Activated naive CD4-positive, alpha-beta T cell treated with anti-CD3 and anti-CD28 coated beads, Interleukin-2, amount 50 U/mL, for 24 hours (primary cell): ENCODE data around the gene MTMR2.

Source experiments
- H3K27ac Mint-ChIP-seq: one replicate; pipeline ENCODE4 v1.8.0; 2021; ENCODE audit warnings: mild to moderate bottlenecking, mixed read lengths
- H3K27me3 Mint-ChIP-seq: one replicate; pipeline ENCODE4 v1.8.0; 2021; ENCODE audit warnings: mixed read lengths
- H3K36me3 Mint-ChIP-seq: one replicate; pipeline ENCODE4 v1.8.0; 2021; ENCODE audit warnings: mixed read lengths
- H3K4me1 Mint-ChIP-seq: one replicate; pipeline ENCODE4 v1.8.0; 2021; ENCODE audit warnings: mixed read lengths
- H3K4me3 Mint-ChIP-seq: one replicate; pipeline ENCODE4 v1.8.0; 2021; ENCODE audit warnings: mild to moderate bottlenecking, mixed read lengths
- H3K9me3 Mint-ChIP-seq: one replicate; pipeline ENCODE4 v1.8.0; 2021; ENCODE audit warnings: mixed read lengths

MTMR2 gene

DNA sequence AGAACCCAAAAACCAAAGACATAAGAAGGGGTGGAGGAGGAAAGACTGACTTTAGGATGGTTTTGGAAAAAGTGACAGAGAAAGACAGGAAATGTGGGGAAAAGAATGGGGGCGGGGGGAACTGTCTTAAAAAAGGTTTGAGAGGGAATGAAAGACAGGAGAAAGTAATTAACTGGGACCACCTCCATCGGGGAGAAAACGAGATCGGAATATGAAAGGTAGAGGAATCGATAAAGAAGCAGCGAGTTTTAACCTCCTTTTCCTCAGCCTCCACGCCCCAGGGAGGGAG is 524 bp downstream of the MTMR2 start:
- Mint-ChIP-seq H3K27ac (peak overlapping the region; percentile 99), H3K36me3 (peaks cover 4% of the 10 kb centered on the region), H3K4me1 (peaks cover 45% of the 10 kb centered on the region), H3K9me3 (no peaks in the 10 kb centered on the region), H3K27me3 (no peaks in the 10 kb centered on the region), H3K4me3 (peak overlapping the region; percentile 98)

DNA sequence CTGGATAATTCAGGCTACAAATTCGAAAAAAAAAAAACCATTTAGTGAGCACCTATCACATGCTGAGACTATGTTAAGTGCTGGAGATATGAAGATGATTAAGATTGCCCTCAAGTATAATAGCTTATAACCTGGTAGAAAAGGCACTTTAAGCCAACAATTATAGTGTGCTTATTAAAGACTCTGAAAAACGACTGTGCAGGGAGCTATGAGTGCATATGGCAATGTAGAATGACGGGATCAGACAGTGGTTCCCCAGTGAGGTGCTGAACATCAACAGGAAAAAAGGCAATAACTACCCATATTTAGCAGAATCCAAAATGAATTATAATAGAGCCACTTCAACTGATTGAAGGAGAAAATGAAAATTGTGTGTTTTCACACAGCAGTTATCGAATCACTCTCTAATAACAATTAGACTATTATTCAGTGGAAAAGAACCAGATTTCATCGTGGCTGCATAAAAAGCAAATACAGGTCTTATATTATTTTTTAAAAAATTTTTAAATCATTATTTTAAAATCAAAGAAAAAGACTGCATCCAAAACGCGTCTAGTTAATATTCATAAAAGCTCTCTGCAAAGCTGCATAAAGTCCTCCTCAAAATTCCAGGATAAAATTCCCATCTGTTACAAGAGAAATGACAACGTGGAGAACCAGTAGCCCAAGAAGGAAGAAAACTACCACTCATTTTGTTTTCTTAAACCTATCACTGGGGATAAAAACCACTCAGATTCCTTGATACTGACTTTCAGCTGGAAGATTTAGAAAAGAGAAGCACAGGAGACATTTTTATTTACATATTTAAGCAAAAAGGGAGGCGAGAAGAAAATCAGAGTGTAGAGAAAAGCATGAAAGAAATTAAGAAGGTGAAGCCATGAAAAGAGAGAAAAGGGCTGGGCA is 1.1 kb downstream of the MTMR2 start:
- peak overlapping the region; percentile 99 for H3K27ac Mint-ChIP-seq
- no peaks in the 10 kb centered on the region for H3K9me3 Mint-ChIP-seq
- peaks cover 45% of the 10 kb centered on the region for H3K4me1 Mint-ChIP-seq
- H3K4me3 Mint-ChIP-seq: peak overlapping the region; percentile 98
- H3K36me3 Mint-ChIP-seq: peaks cover 4% of the 10 kb centered on the region
- no peaks in the 10 kb centered on the region for H3K27me3 Mint-ChIP-seq

DNA sequence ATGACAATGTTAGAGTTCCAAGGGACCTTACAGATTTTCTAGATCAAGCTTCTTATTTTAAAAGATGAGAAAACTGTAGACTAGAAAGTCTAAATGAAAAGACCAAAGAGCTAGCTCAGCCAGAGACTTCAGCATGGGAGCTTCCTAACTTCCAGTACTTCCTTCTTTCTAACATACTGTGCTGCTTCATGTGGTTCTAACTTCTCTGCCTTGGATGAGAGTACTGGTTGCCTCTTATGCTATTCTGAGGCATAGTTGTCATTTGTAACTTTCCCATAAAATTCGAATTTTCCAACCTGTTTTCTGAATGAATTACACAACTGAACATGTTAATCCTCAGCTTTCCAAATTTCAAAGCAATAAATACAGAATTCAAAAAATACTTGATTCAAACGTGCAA is 1.8 kb downstream of the MTMR2 start:
- Mint-ChIP-seq H3K9me3 (no peaks in the 10 kb centered on the region), H3K4me3 (peak overlapping the region; percentile 98), H3K27ac (peak overlapping the region; percentile 56), H3K27me3 (no peaks in the 10 kb centered on the region), H3K4me1 (peaks cover 50% of the 10 kb centered on the region), H3K36me3 (peaks cover 4% of the 10 kb centered on the region)

GRCh38 chr11:95920460-95921105 is 3.3 kb downstream of the MTMR2 start:
- Mint-ChIP-seq H3K4me1 (peaks cover 57% of the 10 kb centered on the region), H3K36me3 (peaks cover 4% of the 10 kb centered on the region), H3K9me3 (no peaks in the 10 kb centered on the region), H3K27ac (no peak overlapping the region), H3K27me3 (no peaks in the 10 kb centered on the region), H3K4me3 (peak overlapping the region; percentile 4)

- H3K9me3 Mint-ChIP-seq: no peaks in the 10 kb centered on the region
These were observed 4.4 kb downstream of the MTMR2 start for GRCh38 chr11:95919514-95919913.

DNA sequence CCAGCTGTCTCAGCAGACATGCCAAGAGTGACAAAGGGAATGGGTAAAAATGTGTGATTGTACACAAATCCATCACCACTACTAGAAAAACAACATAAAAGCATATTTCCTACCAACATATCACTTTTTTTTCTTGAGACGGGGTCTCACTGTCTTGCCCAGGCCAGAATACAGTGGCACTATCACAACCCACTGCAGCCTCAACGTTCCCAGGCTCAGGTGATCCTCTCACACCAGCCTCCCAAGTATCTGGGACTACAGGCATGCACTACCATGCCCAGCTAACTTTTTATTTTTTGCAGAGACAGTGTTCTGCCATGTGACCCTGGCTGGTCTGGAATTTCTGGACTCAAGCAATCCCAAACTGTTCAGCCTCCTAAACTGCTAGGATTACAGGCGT is 5.2 kb downstream of the MTMR2 start:
- H3K4me3 Mint-ChIP-seq: no peak overlapping the region
- H3K4me1 Mint-ChIP-seq: peaks cover 51% of the 10 kb centered on the region
- H3K9me3 Mint-ChIP-seq: no peaks in the 10 kb centered on the region
- H3K36me3 Mint-ChIP-seq: peaks cover 7% of the 10 kb centered on the region
- H3K27ac Mint-ChIP-seq: no peak overlapping the region
- H3K27me3 Mint-ChIP-seq: no peaks in the 10 kb centered on the region

More at GRCh38 chr11:95919514-95919913, 4.4 kb downstream of the MTMR2 start:
- Mint-ChIP-seq H3K27ac (no peak overlapping the region), H3K27me3 (no peaks in the 10 kb centered on the region), H3K4me1 (peaks cover 51% of the 10 kb centered on the region), H3K4me3 (no peak overlapping the region), H3K36me3 (peaks cover 4% of the 10 kb centered on the region)

DNA sequence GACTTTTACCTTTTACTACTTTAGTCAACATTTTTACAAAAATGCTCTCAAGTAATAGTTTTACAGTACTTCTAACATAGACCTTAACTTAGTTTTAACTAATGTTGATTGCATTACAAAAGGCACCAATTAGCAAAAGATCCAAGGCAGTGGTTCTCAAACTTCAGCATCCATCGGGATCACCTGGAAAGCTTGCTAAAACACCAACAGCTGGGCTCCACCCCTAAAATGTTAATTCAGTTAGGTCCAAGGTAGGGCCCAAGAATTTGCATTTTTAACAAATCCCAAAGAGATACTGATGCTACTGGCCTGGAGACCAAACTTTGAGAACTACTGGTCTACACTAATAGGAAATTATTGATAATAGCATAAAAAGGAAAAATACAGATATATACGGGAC is 5.9 kb downstream of the MTMR2 start:
- H3K9me3 Mint-ChIP-seq: no peaks in the 10 kb centered on the region
- no peak overlapping the region for H3K27ac Mint-ChIP-seq
- no peak overlapping the region for H3K4me3 Mint-ChIP-seq
- no peaks in the 10 kb centered on the region for H3K27me3 Mint-ChIP-seq
- H3K4me1 Mint-ChIP-seq: peaks cover 53% of the 10 kb centered on the region
- peaks cover 5% of the 10 kb centered on the region for H3K36me3 Mint-ChIP-seq

DNA sequence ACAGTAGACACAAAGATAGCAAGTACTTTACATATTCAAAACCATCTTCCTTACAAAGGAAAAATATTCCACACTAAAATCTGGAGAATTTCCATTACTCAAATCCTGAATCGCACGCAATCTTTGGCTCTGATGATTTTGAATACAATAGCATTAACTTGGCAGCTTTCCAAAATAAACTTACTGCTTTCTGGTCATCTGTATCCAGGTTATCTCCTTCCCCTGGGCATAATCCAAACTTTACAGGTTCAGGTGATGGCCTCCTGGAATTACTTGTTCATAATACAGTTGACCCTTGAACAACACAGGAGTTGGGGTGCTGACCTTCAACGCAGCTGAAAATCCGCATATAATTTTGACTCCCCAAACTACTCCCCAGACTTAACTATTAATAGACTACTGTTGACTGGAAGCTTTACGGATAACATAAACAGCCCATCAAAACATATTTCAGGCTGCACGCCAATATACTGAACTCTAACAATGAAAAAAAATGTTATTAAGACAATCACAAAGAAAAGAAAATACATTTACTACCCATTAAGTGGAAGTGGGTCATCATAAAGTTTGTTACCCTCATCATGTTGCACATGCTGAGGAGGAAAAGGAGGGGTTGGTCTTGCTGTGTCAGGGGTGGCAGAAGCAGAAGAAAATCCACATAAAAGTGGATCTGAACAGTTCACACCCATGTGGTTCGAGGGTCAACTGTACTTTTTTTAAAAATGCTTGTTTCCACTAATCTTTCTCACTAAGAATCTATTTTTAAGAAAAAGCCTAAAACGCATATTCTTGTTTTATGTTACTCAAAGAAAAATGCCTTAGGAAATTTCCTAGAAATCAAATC is 6.5 kb downstream of the MTMR2 start:
- Mint-ChIP-seq H3K27me3 (no peaks in the 10 kb centered on the region), H3K36me3 (peaks cover 5% of the 10 kb centered on the region), H3K27ac (no peak overlapping the region), H3K4me1 (peaks cover 50% of the 10 kb centered on the region), H3K9me3 (no peaks in the 10 kb centered on the region), H3K4me3 (no peak overlapping the region)

- Mint-ChIP-seq H3K9me3 (no peaks in the 10 kb centered on the region), H3K36me3 (peaks cover 9% of the 10 kb centered on the region), H3K27me3 (no peaks in the 10 kb centered on the region), H3K27ac (no peak overlapping the region), H3K4me3 (no peak overlapping the region), H3K4me1 (peaks cover 49% of the 10 kb centered on the region)
These were observed 7.9 kb downstream of the MTMR2 start for GRCh38 chr11:95916049-95916448.

- Mint-ChIP-seq H3K4me3 (no peak overlapping the region), H3K27me3 (no peaks in the 10 kb centered on the region), H3K27ac (no peak overlapping the region), H3K4me1 (peaks cover 45% of the 10 kb centered on the region), H3K36me3 (peaks cover 9% of the 10 kb centered on the region), H3K9me3 (no peaks in the 10 kb centered on the region)
These were observed 8.9 kb downstream of the MTMR2 start for GRCh38 chr11:95915051-95915450.

DNA sequence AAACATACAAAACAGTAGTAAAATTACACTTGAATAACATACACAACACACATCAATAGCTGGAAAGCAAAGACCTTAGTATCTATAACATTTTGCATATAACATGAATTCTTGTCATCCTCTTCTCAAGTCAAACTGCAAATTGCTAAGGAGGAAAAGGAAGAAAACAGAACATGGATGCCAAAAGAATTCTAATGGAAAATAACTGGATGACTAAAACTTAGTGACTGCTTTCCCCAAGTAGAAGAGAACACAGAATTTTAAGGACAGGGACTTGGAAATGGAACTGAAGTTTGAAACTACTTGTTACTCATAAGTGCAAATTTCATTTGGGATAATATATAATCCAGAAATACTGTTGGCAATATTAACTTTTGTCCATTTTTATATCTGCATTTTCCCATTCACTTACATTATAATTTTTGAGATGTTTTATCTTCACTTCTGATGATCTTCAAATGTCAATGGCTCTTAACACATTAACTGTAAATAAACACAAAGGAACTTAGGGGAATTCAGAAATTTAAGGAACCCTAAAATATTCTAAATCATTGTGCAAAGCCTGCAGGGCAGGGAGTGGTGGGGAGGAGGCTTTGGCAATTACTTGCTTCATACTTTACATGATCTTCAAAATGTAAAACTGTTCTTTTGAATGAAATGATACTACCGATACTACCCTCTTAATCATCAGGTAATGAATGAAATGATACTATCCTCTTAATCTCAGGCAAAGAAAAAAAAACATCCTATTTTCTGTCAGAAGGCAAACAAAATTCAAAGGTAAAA is 9.9 kb downstream of the MTMR2 start:
- H3K4me3 Mint-ChIP-seq: no peak overlapping the region

DNA sequence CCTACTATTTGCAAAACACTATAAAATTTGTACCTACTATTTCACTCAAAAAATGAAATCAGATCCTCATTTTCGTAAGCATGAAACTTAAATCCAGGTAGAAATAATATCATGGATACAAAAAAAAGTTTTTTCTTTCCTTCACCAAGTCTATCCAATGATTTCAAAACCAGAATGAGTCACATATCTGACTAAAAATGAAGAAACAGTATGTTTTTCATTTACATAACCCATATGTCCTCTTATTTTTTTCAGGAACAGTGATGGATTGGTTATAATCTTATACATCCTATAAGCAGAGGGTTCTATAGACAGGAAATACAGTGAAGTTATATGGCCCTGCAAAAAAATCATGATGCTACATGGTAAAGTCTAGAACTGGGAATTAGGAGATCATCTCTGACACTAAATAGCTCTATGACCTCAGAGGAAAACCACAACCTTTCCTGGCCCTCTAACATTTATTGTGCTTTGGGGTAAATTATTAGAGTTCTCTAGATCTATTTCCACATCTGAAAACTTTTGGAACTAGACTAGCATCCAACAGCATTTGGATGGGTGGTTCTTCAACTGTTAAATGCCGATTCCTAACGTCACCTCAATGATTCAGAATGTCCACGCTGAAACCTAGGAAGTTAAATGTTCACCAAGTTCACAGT is 10.9 kb downstream of the MTMR2 start:
- Mint-ChIP-seq H3K4me1 (peaks cover 37% of the 10 kb centered on the region), H3K9me3 (no peaks in the 10 kb centered on the region), H3K36me3 (peaks cover 9% of the 10 kb centered on the region), H3K27ac (no peak overlapping the region), H3K27me3 (no peaks in the 10 kb centered on the region), H3K4me3 (no peak overlapping the region)

More for the DNA sequence above, 9.9 kb downstream of the MTMR2 start:
- Mint-ChIP-seq H3K9me3 (no peaks in the 10 kb centered on the region), H3K4me1 (peaks cover 37% of the 10 kb centered on the region), H3K27ac (peak overlapping the region; percentile 46), H3K27me3 (no peaks in the 10 kb centered on the region), H3K36me3 (peaks cover 9% of the 10 kb centered on the region)

- Mint-ChIP-seq H3K36me3 (peaks cover 9% of the 10 kb centered on the region), H3K4me1 (peaks cover 47% of the 10 kb centered on the region), H3K4me3 (no peak overlapping the region), H3K9me3 (no peaks in the 10 kb centered on the region), H3K27me3 (no peaks in the 10 kb centered on the region), H3K27ac (no peak overlapping the region)
These were observed 12.5 kb downstream of the MTMR2 start for GRCh38 chr11:95911369-95911759.

- Mint-ChIP-seq H3K36me3 (peaks cover 9% of the 10 kb centered on the region), H3K27ac (no peak overlapping the region), H3K9me3 (no peaks in the 10 kb centered on the region), H3K4me1 (peaks cover 43% of the 10 kb centered on the region), H3K27me3 (no peaks in the 10 kb centered on the region), H3K4me3 (no peak overlapping the region)
These were observed 13.1 kb downstream of the MTMR2 start for GRCh38 chr11:95910638-95911368.
